Activated T-helper 17 cell treated with anti-CD3 and anti-CD28 coated beads, Interleukin-2, amount 50 U/mL, for 72 hours (primary cell): ENCODE results near the gene MTX2. TPM values are rescaled to one million over a fixed set of nuclear protein-coding genes. Genes with fewer than 3 reads are reported as not detected.
"Not testable (repeated sequence)": the region's sequence is repeated elsewhere in the genome, so short reads cannot be mapped to it uniquely, and the experiment has no call there.

Experiments used
- ATAC-seq: fragments of 150-1000 bp; cut with Tn5 transposase; replicated peaks from 2 replicates; pipeline ENCODE4 v1.10.0; 2021; ENCODE audit warnings: mild to moderate bottlenecking, moderate library complexity
- H3K27ac Mint-ChIP-seq: one replicate; pipeline ENCODE4 v1.8.0; 2022; ENCODE audit warnings: mixed read lengths
- H3K27me3 Mint-ChIP-seq: one replicate; pipeline ENCODE4 v1.8.0; 2022; ENCODE audit warnings: mixed read lengths
- H3K36me3 Mint-ChIP-seq: one replicate; pipeline ENCODE4 v1.8.0; 2022; ENCODE audit warnings: low read depth, mild to moderate bottlenecking, mixed read lengths
- H3K4me1 Mint-ChIP-seq: one replicate; pipeline ENCODE4 v1.8.0; 2022; ENCODE audit warnings: mixed read lengths
- H3K4me3 Mint-ChIP-seq: one replicate; pipeline ENCODE4 v1.8.0; 2022; ENCODE audit warnings: mild to moderate bottlenecking, mixed read lengths
- H3K9me3 Mint-ChIP-seq: one replicate; pipeline ENCODE4 v1.8.0; 2022; ENCODE audit warnings: mixed read lengths
- total RNA-seq, 2 donors: library from RNA; stranded (reverse); gene quantifications; one replicate each; pipeline ENCODE4 v1.2.3, GENCODE V29; 2022

Gene MTX2
- total RNA-seq, 2 donors from 2014 or later = 21.4 to 22.0 TPM

DNA sequence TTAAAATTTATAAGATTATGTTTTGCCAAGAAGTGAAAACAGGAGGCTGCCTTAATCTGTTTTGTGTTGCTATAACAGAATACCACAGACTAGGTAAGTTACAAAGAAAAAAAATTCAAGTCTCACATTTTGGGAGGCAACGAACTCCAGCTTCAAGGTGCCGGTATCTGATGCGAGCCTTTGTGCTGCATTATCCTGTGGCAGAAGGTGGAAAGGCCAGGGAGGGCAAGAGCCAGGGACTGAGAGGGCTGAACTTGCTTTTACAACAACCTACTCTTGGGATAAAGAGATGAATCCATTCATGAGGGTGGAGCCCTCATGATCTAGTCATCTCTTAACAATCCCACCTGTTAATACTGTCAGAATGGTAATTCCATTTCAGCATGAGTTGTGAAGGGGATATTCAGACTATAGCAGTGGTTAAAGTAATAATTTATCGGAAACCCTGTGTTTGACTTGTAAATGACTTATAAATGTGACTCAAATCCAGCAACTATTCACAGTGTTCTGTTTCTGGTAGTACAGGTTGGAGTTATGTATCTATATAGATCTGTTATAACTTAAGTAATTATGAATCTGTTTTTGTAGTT lies 3.7 kb downstream of the MTX2 start:
- no peak for ATAC-seq
- Mint-ChIP-seq H3K27me3 (no peaks in the 10 kb centered on the region), H3K4me1 (peaks cover 5% of the 10 kb centered on the region), H3K27ac (no peak overlapping the region), H3K36me3 (peaks cover 7% of the 10 kb centered on the region), H3K9me3 (no peaks in the 10 kb centered on the region), H3K4me3 (no peak overlapping the region)

DNA sequence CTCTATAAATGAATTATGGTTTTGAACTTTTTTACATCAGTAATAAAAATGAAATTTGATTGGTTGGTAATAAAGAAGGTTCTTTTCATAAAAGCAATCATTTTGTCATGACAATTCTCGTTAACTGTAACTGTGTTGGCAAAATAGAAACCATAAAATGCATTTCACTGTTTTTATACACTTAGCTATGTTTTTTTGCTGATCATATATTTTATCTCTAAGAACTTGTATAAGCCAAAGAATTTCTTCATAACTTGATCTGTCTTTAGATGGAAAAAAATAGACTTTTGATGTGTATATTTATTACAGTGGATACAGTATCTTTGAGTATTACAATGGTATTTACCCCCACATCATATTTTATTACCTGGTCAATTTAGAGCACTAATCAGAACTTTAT lies 9.7 kb downstream of the MTX2 start:
- Mint-ChIP-seq H3K27ac (no peak overlapping the region), H3K27me3 (no peaks in the 10 kb centered on the region), H3K4me3 (no peak overlapping the region), H3K36me3 (peaks cover 7% of the 10 kb centered on the region), H3K9me3 (no peaks in the 10 kb centered on the region), H3K4me1 (peaks cover 19% of the 10 kb centered on the region)
- no peak for ATAC-seq

DNA sequence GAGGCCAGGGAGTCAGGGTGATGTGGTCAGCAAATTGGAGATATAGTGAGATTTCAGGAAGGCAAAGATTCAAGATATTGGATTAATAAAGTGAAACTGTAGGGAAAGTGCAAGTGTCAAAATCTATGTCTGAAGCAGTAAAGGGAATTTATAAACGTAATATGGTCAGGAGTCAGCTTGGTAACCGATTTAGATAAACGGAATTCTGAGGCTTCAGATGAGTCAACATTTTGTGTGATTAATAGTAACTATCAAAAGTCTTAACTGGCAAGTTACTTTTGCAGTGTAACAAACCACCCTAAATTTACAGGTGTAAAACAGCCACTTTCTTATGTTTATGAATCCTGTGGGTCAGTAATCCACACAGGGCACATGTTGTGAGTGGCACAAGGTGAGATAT lies 10.9 kb downstream of the MTX2 start:
- H3K9me3 Mint-ChIP-seq = no peaks in the 10 kb centered on the region
- H3K4me3 Mint-ChIP-seq = no peak overlapping the region
- H3K27ac Mint-ChIP-seq = no peak overlapping the region
- no peaks in the 10 kb centered on the region for H3K27me3 Mint-ChIP-seq
- H3K4me1 Mint-ChIP-seq = peaks cover 20% of the 10 kb centered on the region
- no peak for ATAC-seq
- no peaks in the 10 kb centered on the region for H3K36me3 Mint-ChIP-seq

DNA sequence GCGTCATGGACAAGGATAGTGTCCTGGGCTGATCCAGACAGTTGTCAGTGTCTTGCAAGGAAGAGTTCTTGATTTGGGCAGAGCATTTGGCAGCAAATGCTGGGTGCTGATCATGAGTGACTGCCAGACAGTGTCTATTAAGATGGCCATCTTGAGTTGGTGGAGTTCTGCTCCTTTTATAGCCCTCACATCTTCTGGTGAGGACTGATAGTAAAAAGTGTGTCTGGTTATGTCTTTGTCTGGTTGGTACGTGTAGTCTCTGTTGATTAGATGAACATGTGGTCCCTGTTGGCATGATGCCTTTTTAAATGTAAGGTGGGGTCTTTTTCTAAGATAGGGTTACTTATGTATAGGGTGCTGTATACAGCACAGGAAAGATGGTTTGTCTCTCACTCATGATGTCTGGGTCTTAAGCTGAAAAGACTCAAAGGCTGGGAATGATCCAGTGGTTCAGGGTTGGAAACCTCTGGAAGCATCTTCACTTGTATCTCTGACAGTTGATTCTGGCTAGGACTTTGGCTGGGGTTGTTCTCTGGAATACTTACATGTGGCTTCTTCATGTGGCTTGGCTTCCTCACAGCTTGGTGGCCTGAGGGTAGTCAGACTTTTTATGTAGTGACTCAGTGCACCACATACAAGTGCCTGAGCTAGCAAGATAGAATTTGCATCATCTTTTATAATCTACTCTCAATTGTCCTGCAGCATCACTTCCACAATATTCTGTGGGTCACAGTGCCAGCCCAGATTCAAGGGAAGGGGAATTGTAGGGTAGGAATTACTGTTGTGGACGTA lies 11.8 kb downstream of the MTX2 start:
- Mint-ChIP-seq H3K4me3 (no peak overlapping the region), H3K9me3 (no peaks in the 10 kb centered on the region), H3K27me3 (no peaks in the 10 kb centered on the region), H3K27ac (no peak overlapping the region), H3K36me3 (no peaks in the 10 kb centered on the region), H3K4me1 (peaks cover 27% of the 10 kb centered on the region)
- ATAC-seq = peak; percentile 51

DNA sequence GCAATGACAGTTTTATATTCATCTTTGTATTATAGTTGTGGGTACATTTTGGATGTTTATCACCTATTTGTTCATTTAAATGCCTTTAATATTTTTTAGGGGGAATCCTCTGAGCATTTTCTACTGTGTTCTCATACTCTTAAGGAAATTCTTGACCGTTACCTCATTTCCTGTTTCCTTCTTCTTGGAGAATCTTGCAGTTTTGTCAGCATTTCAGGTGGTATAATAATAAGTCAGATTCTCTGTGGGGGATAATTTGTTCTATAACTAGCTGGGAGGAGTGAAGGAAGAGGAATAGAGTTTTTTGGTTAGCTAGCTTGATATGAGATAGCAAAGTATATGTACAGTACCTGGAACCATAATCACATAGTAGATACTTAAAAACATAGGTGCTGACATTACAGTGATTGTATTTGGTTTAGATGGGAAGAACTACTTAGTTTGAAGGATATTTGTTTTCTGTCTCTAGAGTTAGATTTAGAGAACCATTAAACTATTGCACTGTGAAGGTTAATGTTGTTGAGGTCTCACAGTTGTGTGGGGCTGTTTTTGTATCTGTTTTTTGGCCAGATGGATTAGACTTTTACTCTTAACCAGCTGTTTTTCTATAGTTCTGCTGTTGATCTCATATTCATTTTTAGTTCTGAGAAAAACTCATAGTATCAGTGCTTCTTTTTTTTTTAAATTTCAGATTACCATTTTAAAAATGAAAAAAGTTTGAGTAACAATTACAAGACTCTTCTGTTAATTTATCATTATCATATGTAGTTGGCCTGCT lies 14.2 kb downstream of the MTX2 start:
- Mint-ChIP-seq H3K4me3 (no peak overlapping the region), H3K27ac (no peak overlapping the region), H3K27me3 (no peaks in the 10 kb centered on the region), H3K36me3 (no peaks in the 10 kb centered on the region), H3K9me3 (no peaks in the 10 kb centered on the region), H3K4me1 (peaks cover 30% of the 10 kb centered on the region)
- ATAC-seq = no peak

DNA sequence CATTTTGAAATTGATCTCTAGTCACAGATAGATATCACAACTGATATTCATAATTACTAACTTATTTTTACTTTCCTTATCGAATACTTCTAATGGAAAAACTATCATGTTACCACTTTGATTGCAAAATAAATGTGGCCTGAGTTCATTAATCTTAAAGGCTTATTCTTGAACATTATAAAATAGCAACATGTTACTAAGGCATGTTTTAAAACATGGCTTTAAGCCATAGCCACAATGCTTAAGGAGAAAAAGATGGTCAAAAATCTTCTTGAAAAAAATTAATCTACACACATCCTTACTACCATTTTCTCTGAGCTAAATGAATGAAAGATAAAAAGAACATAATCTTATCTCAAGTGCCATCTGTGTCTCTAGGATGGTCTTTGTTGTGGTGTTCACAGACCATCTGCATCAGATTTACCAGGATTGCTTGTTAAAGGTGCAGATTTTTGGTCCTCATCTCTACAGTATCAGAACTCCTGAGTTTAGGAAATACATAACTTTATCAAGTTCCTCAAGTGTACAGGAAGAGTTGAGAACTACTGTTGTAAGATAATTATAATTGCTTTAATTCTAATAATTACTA lies 15.3 kb downstream of the MTX2 start:
- no peak for ATAC-seq
- H3K9me3 Mint-ChIP-seq = no peaks in the 10 kb centered on the region
- no peaks in the 10 kb centered on the region for H3K36me3 Mint-ChIP-seq
- peaks cover 30% of the 10 kb centered on the region for H3K4me1 Mint-ChIP-seq
- H3K27ac Mint-ChIP-seq = no peak overlapping the region
- no peak overlapping the region for H3K4me3 Mint-ChIP-seq
- H3K27me3 Mint-ChIP-seq = no peaks in the 10 kb centered on the region

DNA sequence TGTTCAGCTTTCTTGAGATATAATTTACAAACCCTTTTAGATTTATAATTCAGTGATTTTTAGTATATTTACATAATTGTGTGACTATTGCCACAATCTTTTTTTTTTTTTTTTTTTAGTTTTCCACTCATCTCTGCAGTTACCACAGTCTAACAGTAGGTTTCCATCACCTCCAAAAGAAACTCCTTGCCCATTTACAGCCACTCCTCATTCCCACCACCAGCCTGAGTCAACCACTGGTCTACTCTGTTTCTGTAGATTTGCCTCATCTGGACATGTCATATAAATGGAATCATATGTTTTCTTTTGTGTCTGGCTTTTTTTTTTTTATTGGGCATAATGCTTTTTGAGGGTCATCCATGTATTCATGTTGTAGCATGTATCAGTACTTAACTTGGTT lies 16.1 kb downstream of the MTX2 start:
- Mint-ChIP-seq H3K4me3 (no peak overlapping the region), H3K9me3 (no peaks in the 10 kb centered on the region), H3K4me1 (peaks cover 36% of the 10 kb centered on the region), H3K27me3 (no peaks in the 10 kb centered on the region), H3K36me3 (no peaks in the 10 kb centered on the region), H3K27ac (no peak overlapping the region)
- ATAC-seq = no peak

DNA sequence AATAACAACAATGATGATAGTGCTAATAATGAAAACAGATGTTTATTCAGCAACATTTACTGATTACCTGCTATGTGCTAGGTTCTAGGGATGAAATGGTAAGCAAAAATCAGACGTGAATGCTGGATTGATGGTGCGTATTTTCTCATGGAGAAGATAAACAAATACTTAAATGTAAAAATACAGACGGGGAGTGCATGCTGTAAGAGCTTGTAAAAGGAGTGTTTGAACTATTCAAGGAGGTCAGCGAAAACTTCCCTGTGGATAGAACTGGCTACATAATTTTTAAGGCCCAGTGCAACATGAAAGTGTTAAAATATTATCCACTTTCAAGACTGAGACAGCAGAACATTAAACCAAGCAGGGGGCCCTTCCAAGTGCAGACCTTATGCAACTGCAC lies 22.1 kb downstream of the MTX2 start:
- no peaks in the 10 kb centered on the region for H3K9me3 Mint-ChIP-seq
- H3K36me3 Mint-ChIP-seq = no peaks in the 10 kb centered on the region
- peaks cover 22% of the 10 kb centered on the region for H3K4me1 Mint-ChIP-seq
- no peaks in the 10 kb centered on the region for H3K27me3 Mint-ChIP-seq
- no peak overlapping the region for H3K27ac Mint-ChIP-seq
- H3K4me3 Mint-ChIP-seq = no peak overlapping the region
- ATAC-seq = no peak

DNA sequence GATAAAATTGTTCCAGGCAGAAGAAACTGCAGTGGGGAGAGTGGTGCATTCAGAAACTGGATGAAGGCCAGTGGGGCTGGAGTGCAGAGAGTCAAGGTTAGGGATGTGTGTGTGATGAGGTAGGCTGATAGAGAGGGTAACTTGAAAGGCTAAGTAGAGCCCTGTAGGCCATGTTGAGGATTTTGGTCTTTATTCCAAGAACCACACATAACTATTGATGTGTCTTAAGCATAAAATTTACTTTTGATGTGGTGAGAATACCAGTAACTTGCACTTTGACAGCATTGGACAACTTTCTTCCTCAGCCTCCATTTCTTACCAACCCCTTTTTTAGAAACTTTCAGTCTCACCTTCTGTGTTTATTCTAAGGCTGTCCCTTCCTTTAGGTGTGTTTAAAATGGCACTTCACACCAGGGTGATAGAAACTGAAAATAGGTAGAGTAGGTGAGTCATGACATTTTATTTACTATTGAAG lies 22.6 kb downstream of the MTX2 start:
- H3K4me3 Mint-ChIP-seq = no peak overlapping the region
- no peak overlapping the region for H3K27ac Mint-ChIP-seq

DNA sequence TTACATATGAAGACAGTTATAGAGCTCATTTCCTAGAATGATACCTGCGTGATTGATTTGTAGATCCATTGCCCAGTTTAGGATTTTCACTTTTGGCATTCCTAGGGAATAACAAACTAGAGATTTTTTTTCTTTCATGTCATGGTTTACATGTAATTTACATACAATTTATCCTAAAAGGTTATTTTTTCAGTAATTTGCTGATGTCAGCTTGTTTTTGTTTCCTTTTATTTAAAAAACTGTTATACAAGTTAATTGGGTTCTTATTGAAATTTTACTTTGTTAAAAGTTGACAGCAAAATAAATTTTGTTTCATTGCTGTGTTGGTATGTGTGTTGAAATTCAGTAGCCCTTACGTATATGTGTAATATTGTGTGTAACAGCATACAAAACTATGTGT lies 23.4 kb downstream of the MTX2 start:
- no peaks in the 10 kb centered on the region for H3K9me3 Mint-ChIP-seq
- H3K27ac Mint-ChIP-seq = no peak overlapping the region
- no peak overlapping the region for H3K4me3 Mint-ChIP-seq
- no peak for ATAC-seq
- H3K4me1 Mint-ChIP-seq = peaks cover 22% of the 10 kb centered on the region
- H3K36me3 Mint-ChIP-seq = no peaks in the 10 kb centered on the region
- H3K27me3 Mint-ChIP-seq = no peaks in the 10 kb centered on the region

More for the DNA sequence above, 22.6 kb downstream of the MTX2 start:
- peak; percentile 91 for ATAC-seq
- no peaks in the 10 kb centered on the region for H3K27me3 Mint-ChIP-seq
- no peaks in the 10 kb centered on the region for H3K9me3 Mint-ChIP-seq
- H3K4me1 Mint-ChIP-seq = peaks cover 22% of the 10 kb centered on the region
- H3K36me3 Mint-ChIP-seq = no peaks in the 10 kb centered on the region

DNA sequence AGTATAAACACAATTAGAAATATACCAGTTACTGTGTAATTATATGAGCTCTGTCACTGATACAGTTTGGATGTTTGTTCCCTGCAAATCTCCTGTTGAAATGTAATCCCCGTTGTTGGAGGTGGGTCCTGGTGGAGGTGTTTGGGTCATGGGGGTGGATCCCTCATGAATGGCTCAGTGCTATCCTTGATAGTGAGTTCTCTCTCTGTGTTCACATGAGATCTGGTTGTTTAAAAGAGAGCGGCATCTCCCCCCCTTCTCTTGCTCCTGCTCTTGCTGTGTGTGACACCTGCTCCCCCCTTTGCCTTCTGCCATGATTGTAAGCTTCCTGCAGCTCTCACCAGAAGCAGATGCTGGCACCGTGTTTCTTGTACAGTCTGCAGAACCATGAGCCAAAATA lies 24.1 kb downstream of the MTX2 start:
- peaks cover 22% of the 10 kb centered on the region for H3K4me1 Mint-ChIP-seq
- H3K4me3 Mint-ChIP-seq = no peak overlapping the region
- H3K9me3 Mint-ChIP-seq = no peaks in the 10 kb centered on the region
- no peak for ATAC-seq
- H3K27me3 Mint-ChIP-seq = no peaks in the 10 kb centered on the region
- no peak overlapping the region for H3K27ac Mint-ChIP-seq
- peaks cover 3% of the 10 kb centered on the region for H3K36me3 Mint-ChIP-seq

DNA sequence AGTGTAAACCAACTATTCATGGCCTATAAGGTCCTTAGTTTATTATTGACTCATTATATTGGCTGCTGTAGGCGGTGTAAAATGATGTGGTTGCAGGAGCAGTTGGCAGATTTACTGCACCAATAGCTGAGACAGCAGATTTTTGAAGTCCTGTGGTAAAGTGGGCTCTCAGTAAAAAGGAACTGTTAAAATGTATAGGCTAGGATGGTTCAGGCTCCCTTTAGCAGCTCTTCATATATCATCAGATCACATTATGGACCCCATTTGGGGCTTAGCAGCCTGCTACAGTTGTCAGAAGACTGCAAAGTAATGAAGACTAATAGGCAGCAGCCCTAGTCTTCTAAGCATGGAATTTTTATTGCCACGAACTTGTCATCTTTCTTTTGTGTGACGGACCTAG lies 27.8 kb downstream of the MTX2 start:
- H3K4me3 Mint-ChIP-seq = no peak overlapping the region
- no peak overlapping the region for H3K27ac Mint-ChIP-seq

DNA sequence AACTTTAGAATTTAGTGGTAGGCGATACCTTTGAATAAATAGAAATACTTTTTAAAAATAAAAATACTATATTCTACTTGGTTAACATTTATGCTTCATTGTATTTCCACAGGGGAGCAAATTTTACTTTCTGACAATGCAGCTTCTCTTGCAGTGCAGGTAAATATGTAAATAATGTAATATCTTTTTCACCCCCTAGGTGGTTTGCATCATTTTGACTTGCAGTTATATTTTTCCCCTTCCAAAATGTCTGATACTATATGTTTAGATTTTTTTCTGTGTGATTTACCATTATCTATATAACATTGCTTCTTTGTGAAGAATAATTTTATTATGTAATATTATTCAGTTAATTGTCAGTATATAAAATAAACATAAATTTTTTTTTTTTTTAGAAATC lies 28.5 kb downstream of the MTX2 start:
- no peak overlapping the region for H3K27ac Mint-ChIP-seq
- H3K27me3 Mint-ChIP-seq = no peaks in the 10 kb centered on the region
- H3K9me3 Mint-ChIP-seq = no peaks in the 10 kb centered on the region
- no peaks in the 10 kb centered on the region for H3K4me1 Mint-ChIP-seq
- no peak for ATAC-seq
- no peak overlapping the region for H3K4me3 Mint-ChIP-seq
- H3K36me3 Mint-ChIP-seq = peaks cover 10% of the 10 kb centered on the region

More for the DNA sequence above, 27.8 kb downstream of the MTX2 start:
- Mint-ChIP-seq H3K36me3 (peaks cover 10% of the 10 kb centered on the region), H3K27me3 (no peaks in the 10 kb centered on the region), H3K4me1 (peaks cover 4% of the 10 kb centered on the region), H3K9me3 (no peaks in the 10 kb centered on the region)
- ATAC-seq = no peak

DNA sequence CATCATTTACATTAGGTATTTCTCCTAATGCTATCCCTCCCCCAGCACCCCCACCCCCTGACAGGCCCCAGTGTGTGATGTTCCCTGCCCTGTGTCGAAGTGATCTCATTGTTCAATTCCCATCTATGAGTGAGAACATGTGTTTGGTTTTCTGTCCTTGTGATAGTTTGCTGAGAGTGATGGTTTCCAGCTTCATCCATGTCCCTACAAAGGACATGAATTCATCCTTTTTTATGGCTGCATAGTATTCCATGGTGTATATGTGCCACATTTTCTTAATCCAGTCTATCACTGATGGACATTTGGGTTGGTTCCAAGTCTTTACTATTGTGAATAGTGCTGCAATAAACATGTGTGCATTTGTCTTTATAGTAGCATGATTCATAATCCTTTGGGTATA lies 36.8 kb downstream of the MTX2 start:
- H3K4me1 Mint-ChIP-seq = peaks cover 16% of the 10 kb centered on the region
- H3K4me3 Mint-ChIP-seq, ATAC-seq, H3K9me3 Mint-ChIP-seq, H3K27ac Mint-ChIP-seq, H3K27me3 Mint-ChIP-seq: not testable (repeated sequence)
- H3K36me3 Mint-ChIP-seq = peaks cover 50% of the 10 kb centered on the region
